HG03521 (cell line): ENCODE measurements around the gene RGL3.
"Not testable (repeated sequence)": the region's sequence is repeated elsewhere in the genome, so short reads cannot be mapped to it uniquely, and the experiment has no call there.

ENCODE experiments used
- ATAC-seq: cut with Tn5 transposase; IDR thresholded peaks from one replicate; pipeline ENCODE4 v1.9.1; 2021; ENCODE audit warnings: mild to moderate bottlenecking, moderate library complexity; ENCODE audit not compliant: unreplicated experiment

Gene RGL3

DNA sequence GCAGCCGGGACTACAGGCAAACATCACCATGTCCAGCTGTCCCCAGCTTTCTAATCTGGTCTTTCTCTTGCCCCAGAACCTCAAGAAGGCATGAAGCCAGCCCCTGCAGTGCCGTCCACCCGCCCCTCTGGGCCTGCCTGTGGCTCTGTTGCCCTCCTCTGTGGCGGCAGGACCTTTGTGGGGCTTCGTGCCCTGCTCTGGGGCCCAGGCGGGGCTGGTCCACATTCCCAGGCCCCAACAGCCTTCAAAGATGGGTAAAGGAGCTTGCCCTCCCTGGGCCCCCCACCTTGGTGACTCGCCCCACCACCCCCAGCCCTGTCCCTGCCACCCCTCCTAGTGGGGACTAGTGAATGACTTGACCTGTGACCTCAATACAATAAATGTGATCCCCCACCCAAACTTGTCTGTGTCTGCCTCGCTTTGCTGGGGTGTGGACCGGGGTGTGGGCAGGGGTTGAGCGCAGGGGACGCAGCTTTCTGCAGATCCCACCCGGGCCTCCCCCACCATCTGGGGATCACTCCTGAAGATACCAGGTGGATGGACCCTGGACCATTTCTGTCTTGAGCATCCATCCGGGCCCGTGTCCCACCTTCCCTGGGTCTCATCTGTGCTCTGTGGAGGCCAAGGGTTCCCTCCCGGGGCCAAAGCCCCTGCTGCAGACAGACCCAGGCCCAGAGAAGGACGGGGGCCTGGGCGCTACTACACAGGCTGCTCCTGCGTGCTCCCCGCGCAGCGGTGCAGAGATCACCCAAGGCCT, 31.6 kb upstream of the RGL3 start:
- ATAC-seq, result no peak

DNA sequence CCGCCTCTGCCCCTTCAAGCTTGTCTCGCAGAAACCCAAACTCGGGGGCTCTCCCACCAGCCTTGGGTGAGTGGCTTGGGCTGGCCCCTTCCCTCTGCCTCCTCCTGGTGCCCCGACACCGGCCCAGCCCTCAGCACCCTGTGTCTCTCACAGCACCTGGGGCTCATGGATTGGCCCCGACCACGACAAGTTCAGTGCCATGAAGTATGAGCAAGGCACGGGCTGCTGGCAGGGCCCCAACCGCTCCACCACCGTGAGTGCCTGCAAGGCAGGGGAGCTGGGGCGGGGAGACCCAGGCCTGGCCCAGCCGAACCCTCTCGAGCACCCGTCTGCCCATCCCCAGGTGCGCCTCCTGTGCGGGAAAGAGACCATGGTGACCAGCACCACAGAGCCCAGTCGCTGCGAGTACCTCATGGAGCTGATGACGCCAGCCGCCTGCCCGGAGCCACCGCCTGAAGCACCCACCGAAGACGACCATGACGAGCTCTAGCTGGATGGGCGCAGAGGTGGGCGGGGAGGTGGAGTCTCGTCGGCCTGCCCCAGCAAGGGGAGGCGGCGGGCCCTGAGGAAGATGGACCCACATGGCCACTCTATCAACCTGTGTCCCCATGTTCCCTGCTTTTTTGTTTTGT, 29.9 kb upstream of the RGL3 start:
- ATAC-seq, result no peak

GRCh38 chr19:11448410-11448809, 29.3 kb upstream of the RGL3 start:
- no peak for ATAC-seq

DNA sequence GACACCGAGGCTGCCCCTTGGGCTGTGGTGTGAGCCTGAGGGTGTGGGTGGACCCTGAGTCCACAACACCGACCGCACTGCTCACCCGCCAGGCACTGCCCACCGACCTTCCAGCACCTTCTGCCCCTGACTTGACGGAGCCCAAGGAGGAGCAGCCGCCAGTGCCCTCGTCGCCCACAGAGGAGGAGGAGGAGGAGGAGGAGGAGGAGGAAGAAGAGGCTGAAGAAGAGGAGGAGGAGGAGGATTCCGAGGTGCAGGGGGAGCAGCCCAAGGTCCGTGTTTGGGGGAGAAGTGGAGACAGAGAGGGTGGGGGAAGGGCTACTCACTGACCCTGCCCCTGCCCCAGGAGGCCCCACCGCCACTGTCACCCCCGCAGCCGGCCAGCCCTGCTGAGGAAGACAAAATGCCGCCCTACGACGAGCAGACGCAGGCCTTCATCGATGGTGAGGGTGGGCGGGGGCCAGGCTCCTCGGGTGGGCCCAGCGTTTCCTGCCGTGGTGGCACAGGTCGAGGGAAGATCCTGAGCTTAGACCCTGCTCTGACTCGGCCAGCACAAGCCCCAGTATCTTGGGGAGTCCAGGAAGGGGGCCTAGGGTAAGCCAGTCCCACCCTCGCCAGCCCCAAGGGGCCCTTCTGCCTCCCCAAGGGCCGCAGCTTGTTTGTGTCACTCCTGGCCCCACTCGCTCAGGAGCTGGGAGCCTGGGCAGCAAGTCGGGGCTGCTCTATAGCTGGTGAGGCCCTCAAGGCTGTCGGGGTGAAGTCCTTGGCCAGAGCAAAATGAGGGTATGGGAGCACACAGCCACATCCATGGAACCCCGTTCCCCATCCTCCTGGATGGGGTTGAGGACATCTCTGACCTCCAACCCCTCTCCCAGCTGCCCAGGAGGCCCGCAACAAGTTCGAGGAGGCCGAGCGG, 28.5 kb upstream of the RGL3 start:
- ATAC-seq, result no peak

GRCh38 chr19:11446652-11447301, 27.7 kb upstream of the RGL3 start:
- ATAC-seq, result no peak

GRCh38 chr19:11446271-11446651, 27.1 kb upstream of the RGL3 start:
- no peak for ATAC-seq

DNA sequence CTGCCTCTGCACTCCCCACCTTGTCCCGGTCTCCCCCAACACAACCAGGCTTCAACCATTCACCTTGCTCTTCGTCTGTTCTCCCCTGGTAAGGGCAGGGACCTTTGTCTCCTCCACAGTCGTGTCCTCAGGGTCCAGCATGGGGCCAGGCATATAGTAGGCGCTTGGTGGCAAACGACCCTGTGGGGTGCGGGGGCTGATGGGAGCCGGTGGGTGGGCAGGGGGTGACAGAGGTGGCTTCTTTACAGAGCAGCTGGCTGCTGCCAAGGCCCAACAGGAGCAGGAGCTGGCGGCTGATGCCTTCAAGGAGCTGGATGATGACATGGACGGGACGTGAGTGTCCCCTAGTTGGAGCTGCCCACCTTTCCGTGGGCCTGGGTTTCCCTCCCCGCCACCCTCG, 26.0 kb upstream of the RGL3 start:
- no peak for ATAC-seq

DNA sequence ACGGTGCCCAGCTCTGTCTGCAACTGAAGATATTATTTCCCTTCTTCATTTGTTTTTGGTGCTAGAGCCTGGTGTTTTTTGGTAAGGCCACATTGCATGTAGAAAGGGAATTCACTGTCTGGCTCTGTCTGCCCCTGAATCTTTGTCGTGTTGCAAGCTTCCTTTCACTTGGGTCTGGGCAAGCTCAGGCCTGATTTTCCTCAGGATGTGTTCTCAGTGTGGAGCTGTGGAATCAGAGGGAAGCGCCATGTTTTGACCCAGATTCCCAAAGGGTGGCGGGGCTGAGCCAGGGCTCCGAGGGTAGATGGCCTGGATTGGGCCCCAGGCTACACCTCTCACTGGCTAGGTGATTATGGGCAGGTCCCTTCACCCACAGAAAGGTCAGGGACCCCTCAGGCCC, 24.9 kb upstream of the RGL3 start:
- ATAC-seq, result no peak

- ATAC-seq, result no peak
Observed at GRCh38 chr19:11437955-11438354, 18.8 kb upstream of the RGL3 start.

DNA sequence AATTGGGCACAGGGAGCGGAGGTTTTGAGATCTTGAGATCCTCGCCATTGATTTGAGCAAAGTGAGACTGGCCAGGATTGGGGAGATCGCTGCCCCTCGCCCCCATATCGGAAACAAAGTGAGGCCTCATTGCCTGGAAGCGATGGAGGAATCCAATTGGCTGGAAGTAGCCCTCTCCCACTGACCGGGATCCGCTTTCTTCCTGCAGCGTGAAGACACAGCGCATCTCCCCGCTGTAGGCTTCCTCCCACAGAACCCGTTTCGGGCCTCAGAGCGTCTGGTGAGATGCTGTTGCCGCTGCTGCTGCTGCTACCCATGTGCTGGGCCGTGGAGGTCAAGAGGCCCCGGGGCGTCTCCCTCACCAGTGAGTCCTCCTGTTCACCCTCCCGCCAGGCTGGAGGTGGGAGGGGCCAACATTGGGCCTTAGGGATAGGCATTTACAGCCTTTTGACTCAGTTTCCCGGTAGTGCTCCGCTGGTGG, 16.8 kb upstream of the RGL3 start:
- ATAC-seq, result no peak

- ATAC-seq, result peak; percentile 86
Observed at GRCh38 chr19:11435057-11435832, 16.1 kb upstream of the RGL3 start, which contains the start of the genes ODAD3 and PRKCSH. TSS of gene ODAD3 (minus strand) at chr19:11435121. CDS start at chr19:11435016, 105 bp downstream. TSS of gene PRKCSH (plus strand) at chr19:11435635. CDS start at chr19:11436118, 483 bp downstream.

GRCh38 chr19:11434703-11435056, 15.6 kb upstream of the RGL3 start:
- no peak for ATAC-seq

DNA sequence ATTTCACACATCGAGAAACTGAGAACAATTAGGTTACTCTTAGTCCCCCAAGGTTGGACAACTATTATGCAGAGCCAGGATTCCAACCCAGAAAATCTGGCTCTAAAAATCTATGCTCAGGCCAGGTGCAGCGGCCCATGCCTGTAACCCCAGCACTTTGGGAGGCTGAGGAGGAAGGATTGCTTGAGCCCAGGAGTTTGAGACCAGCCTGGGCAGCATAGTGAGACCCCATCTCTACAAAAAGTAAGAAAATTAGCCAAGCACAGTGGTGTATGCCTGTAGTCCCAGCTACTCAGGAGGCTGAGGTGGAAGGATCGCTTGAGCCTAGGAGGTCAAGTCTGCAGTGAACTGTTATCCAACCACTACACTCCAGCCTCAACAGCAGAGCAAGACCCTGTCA, 14.4 kb upstream of the RGL3 start:
- ATAC-seq, result not testable (repeated sequence)

DNA sequence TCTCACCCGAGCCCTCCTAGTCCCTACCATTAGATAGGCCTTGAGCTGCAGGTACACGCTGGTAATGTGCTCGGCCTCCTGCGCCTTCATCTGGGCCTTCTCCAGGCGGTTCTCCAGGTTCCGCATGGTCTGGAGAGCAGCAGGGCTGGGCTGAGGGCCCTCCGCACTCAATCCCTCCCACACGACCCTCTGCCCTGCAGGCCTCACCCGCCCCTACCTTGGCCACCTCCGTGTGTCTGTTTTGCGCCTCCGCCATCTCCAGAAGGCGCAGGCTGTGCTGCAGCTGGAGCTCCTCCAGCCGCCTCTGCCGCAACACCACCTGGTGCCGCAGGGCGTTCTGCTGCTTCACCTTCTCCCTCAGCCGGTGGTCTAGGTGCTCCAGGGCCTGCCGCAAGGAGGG, 7.5 kb upstream of the RGL3 start:
- ATAC-seq, result no peak

GRCh38 chr19:11425719-11426457, 6.8 kb upstream of the RGL3 start:
- ATAC-seq, result no peak

DNA sequence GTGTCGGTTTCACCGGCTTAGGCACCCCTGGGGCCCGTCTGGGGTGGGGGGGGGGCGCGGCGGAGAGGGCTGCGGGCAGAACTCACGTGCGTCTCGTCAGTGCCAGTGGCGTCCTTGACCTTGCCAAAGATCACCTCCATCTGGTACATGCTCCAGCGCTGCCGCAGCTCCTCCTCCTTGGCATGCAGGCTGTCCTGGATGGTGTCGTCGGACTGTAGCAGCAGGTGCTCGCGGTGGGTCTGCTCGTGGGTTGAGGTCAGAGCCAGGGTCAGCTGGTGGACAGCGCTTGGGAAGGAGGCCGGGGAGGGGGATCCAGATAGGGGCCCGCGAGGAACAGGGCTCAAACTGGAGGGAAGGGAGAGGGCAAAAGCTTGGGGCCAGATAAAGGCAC, 4.7 kb upstream of the RGL3 start:
- no peak for ATAC-seq

GRCh38 chr19:11423164-11423790, 4.2 kb upstream of the RGL3 start:
- ATAC-seq, result no peak

DNA sequence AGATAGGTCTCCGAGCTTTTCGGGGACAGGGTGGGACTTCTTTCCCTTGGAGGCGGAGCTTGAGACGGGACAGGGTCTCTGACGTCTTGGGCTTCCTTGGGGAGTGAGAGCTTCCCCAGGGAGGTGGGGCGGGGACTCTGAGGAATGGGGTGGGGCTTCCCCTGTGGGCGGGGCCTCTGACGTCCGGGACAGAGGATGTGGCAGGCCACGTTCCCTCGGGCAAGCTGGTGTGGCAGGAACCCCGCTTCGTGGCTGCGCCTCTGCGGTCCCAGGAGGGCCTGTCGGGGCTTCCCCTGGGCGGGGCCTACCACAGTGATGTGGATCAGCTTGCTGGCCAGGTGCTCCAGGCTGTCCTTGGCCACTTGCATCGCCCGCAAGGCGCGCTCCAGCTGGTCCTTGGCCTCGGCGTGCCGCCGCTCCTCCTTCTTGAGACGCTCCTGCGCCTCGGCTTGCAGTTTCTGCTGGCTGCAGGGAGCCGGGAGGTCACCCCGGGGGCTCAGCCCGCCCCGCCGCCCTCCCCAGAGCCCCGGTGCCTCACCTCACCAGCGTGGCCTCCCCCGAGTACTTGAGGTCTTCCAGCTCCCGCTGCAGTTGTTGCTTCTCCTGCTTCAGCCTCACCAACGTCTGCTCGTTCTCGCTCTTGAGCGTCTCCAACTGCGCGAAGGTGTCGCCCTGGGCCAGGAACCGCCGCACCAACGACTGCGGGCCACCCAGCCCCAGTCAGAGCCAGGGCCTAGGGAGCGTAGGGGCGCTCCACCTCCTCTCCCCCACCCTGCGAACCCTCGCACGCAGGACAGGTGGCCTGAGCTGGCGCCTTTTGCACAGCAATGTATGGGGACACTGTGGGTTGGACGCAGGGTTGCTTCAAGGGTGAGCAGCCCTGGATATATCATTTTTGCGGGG, 3.3 kb upstream of the RGL3 start:
- ATAC-seq, result no peak
